LNCaP clone FGC (cell line): ENCODE results near the gene BSG.
"Not testable (repeated sequence)": the region's sequence is repeated elsewhere in the genome, so short reads cannot be mapped to it uniquely, and the experiment has no call there.

Experiments
- DNase-seq: peaks from one replicate; pipeline ENCODE4 v3.0.0-alpha.2; 2011; ENCODE audit warnings: low read depth
- H3K4me3 ChIP-seq: 2 replicates; pipeline ENCODE4 v1.5.1; 2011; ENCODE audit warnings: mild to moderate bottlenecking, low read depth, low read length, control low read depth
- CTCF ChIP-seq: IDR thresholded peaks from 2 replicates; pipeline ENCODE4 v1.5.1; 2012; ENCODE audit warnings: mild to moderate bottlenecking; ENCODE audit not compliant: control insufficient read depth, insufficient read depth; ENCODE audit errors: extremely low read depth

The BSG gene

GRCh38 chr19:623974-624373 is 51.6 kb downstream of the BSG start:
- no peak for DNase-seq
- TF ChIP-seq CTCF = no peak
- H3K4me3 ChIP-seq = no peak overlapping the region

- no peak for DNase-seq
- H3K4me3 ChIP-seq = no peak overlapping the region
- no peak for TF ChIP-seq CTCF
These were observed 52.2 kb downstream of the BSG start for GRCh38 chr19:624433-625109.

GRCh38 chr19:625257-625656 is 52.9 kb downstream of the BSG start:
- no peak for DNase-seq
- TF ChIP-seq CTCF = no peak
- no peak overlapping the region for H3K4me3 ChIP-seq

GRCh38 chr19:626566-626965 is 54.2 kb downstream of the BSG start:
- not testable (repeated sequence) for H3K4me3 ChIP-seq, DNase-seq

GRCh38 chr19:628168-628567 is 55.8 kb downstream of the BSG start:
- no peak for DNase-seq
- H3K4me3 ChIP-seq = no peak overlapping the region
- TF ChIP-seq CTCF = no peak

GRCh38 chr19:629515-629914 is 57.1 kb downstream of the BSG start:
- DNase-seq = not testable (repeated sequence)

GRCh38 chr19:629961-630714 is 57.7 kb downstream of the BSG start:
- DNase-seq = no peak
- TF ChIP-seq CTCF = no peak
- no peak overlapping the region for H3K4me3 ChIP-seq

More at GRCh38 chr19:629515-629914, 57.1 kb downstream of the BSG start:
- not testable (repeated sequence) for H3K4me3 ChIP-seq

GRCh38 chr19:632579-633067 is 60.2 kb downstream of the BSG start:
- H3K4me3 ChIP-seq = peak overlapping the region; percentile 93
- DNase-seq = no peak
- TF ChIP-seq CTCF = no peak
